Stimulated activated naive CD8-positive, alpha-beta T cell treated with anti-CD3 and anti-CD28 coated beads, Interleukin-15, Interleukin-2, amounts not matched to agents 100 ng/mL and 50 ng/mL, for 24 hours (primary cell): ENCODE measurements around the gene HS3ST5.
"Not testable (repeated sequence)": the region's sequence is repeated elsewhere in the genome, so short reads cannot be mapped to it uniquely, and the experiment has no call there.

Experiments
- H3K27ac Mint-ChIP-seq: one replicate; pipeline ENCODE4 v1.8.0; 2021; ENCODE audit warnings: mild to moderate bottlenecking, mixed read lengths
- H3K27me3 Mint-ChIP-seq: one replicate; pipeline ENCODE4 v1.8.0; 2021; ENCODE audit warnings: mixed read lengths
- H3K36me3 Mint-ChIP-seq: one replicate; pipeline ENCODE4 v1.8.0; 2021; ENCODE audit warnings: low read depth, mixed read lengths
- H3K4me1 Mint-ChIP-seq: one replicate; pipeline ENCODE4 v1.8.0; 2021; ENCODE audit warnings: low read depth, mixed read lengths
- H3K4me3 Mint-ChIP-seq: one replicate; pipeline ENCODE4 v1.8.0; 2021; ENCODE audit warnings: mild to moderate bottlenecking, mixed read lengths
- H3K9me3 Mint-ChIP-seq: one replicate; pipeline ENCODE4 v1.8.0; 2021; ENCODE audit warnings: mixed read lengths

Gene HS3ST5

DNA sequence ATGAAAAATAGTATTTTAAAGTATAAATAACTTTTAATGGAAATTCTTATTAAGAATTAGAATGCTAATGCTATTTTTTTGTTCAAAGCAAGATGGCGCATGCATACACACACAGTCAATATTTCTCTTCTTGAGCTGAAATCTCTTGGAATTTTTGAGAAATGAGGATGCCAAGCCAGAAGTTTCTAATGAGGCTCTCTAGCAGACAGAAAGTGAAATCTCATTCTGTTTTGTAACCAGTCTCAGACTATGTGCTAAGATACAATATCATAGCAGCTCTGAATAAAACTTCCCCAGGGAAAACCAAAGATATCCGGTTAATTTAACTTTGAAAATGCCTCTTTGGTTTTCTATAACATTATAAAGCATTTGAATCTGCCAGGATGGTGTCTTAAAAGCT lies 274.7 kb downstream of the HS3ST5 start:
- H3K4me3 Mint-ChIP-seq: no peak overlapping the region
- H3K36me3 Mint-ChIP-seq: no peaks in the 10 kb centered on the region
- no peaks in the 10 kb centered on the region for H3K9me3 Mint-ChIP-seq
- no peaks in the 10 kb centered on the region for H3K4me1 Mint-ChIP-seq
- H3K27ac Mint-ChIP-seq: no peak overlapping the region
- H3K27me3 Mint-ChIP-seq: peaks cover 14% of the 10 kb centered on the region

DNA sequence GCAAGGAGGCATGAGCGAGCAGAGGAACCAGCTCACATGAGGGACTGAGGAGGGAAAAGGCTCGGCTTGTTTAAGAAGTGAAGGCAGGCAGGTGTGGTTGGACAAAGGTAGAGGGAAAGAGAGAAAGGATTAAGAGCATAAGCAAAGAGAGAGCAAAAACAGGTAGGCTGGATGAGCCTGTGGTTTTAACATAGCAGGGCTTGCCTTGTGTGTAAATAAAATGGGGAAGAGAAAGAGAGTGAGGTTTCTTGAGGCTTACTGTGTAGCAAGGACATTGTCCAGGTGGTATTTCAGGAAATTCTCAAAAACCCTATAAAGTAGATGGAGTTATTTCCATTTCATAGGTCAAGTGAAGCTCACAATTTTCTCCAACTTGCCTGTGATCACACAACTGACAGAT lies 278.0 kb downstream of the HS3ST5 start:
- H3K4me1 Mint-ChIP-seq: no peaks in the 10 kb centered on the region
- no peaks in the 10 kb centered on the region for H3K36me3 Mint-ChIP-seq
- H3K27me3 Mint-ChIP-seq: peaks cover 14% of the 10 kb centered on the region
- no peaks in the 10 kb centered on the region for H3K9me3 Mint-ChIP-seq
- no peak overlapping the region for H3K4me3 Mint-ChIP-seq
- no peak overlapping the region for H3K27ac Mint-ChIP-seq

DNA sequence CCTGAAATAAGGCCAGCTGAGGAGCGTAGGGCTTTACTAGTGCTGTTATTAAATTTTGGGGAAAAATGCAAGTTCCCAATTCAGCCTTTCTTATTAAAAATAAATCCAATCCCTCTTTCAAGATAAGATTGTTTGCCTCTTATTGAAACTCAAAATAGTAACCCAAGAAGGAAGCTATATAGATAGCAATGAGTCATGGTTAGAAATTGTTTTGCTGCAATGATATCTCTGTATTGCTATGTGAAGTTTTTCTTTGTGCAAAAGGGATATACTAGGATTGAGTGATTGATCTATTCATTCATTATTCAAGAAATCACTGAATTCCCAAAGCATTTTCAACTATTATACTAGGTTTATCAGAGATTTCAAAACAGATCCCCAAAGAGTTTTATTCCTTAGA lies 278.9 kb downstream of the HS3ST5 start:
- Mint-ChIP-seq H3K9me3 (no peaks in the 10 kb centered on the region), H3K4me1 (no peaks in the 10 kb centered on the region), H3K36me3 (no peaks in the 10 kb centered on the region), H3K4me3 (no peak overlapping the region), H3K27ac (no peak overlapping the region), H3K27me3 (peaks cover 14% of the 10 kb centered on the region)

DNA sequence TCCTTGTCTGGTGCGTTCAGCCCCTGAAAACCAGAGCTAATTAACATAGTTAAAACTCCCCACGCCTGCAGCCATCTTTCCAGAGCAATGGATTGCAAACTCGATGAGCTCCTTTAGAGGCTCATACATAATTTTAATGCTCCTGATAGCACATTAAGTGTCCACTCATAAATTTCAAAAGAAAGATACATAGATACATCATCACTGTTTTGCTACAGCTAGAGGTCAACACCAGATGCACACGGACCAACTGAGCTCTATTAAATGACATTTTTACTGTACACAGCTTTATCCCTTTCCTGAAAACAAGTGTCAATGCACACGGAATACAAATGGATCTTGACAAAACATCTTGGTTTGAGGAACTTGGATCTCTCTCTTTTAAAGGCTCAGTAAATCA lies 280.6 kb downstream of the HS3ST5 start:
- no peaks in the 10 kb centered on the region for H3K36me3 Mint-ChIP-seq
- H3K4me3 Mint-ChIP-seq: no peak overlapping the region
- H3K27ac Mint-ChIP-seq: no peak overlapping the region
- peaks cover 16% of the 10 kb centered on the region for H3K27me3 Mint-ChIP-seq
- no peaks in the 10 kb centered on the region for H3K9me3 Mint-ChIP-seq
- H3K4me1 Mint-ChIP-seq: no peaks in the 10 kb centered on the region

DNA sequence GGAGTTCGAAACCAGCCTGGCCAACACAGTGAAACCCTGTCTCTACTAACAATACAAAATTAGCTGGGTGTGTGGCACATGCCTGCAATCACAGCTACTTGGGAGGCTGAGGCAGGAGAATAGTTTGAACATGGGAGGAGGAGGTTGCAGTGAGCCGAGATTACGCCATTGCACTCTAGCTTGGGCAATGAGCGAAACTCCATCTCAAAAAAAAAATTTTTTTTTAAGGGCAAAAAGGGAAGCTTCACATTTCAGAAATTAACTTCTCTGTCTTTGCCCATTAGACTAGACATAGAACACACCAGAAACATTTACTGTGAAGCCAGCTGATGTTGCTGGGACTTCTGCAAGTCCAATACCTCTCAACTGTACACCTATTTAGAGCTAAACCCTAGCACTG lies 281.1 kb downstream of the HS3ST5 start:
- H3K27me3 Mint-ChIP-seq: peaks cover 16% of the 10 kb centered on the region
- H3K4me1 Mint-ChIP-seq: no peaks in the 10 kb centered on the region
- no peak overlapping the region for H3K4me3 Mint-ChIP-seq
- no peaks in the 10 kb centered on the region for H3K9me3 Mint-ChIP-seq
- no peaks in the 10 kb centered on the region for H3K36me3 Mint-ChIP-seq
- no peak overlapping the region for H3K27ac Mint-ChIP-seq

DNA sequence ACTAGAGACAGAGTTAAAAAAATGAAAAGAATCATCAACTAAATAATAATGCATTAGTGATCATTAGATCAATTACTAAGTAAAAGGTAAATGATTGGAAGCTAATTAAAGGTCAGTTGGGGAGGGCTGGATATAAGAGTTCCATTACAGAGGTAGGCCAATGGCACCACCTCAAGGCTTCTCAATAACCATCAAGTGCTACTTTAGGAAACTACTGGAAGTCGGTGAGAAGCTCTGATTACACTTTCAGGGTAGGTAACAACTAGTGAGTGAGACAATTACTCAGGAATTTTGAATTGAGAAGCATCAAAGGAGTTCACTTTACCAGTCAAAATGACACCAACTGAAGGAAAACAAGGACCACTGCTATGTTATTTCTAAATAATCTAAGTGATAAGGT lies 281.7 kb downstream of the HS3ST5 start:
- no peak overlapping the region for H3K4me3 Mint-ChIP-seq
- peaks cover 15% of the 10 kb centered on the region for H3K27me3 Mint-ChIP-seq
- H3K27ac Mint-ChIP-seq: no peak overlapping the region
- no peaks in the 10 kb centered on the region for H3K36me3 Mint-ChIP-seq
- no peaks in the 10 kb centered on the region for H3K4me1 Mint-ChIP-seq
- no peaks in the 10 kb centered on the region for H3K9me3 Mint-ChIP-seq

DNA sequence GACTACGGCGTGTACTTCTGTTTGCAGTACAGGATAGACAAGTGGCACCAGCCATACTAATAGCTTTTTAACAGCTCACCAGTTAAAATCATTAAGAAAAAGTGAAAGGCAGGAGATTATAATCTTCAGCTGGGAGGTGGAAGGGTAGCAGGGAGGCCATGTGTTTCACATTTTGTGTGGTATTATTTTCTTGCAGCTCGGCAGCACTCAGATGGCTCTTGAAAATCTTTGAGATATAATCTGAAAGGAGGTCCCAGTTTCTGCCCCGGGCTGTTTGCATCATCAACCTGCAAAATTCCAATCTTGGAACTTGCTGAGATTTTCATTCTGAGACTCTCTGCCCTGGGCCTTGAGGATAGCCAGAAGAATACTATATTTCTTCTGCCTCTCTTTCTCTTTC lies 284.4 kb downstream of the HS3ST5 start:
- peaks cover 3% of the 10 kb centered on the region for H3K27me3 Mint-ChIP-seq
- H3K36me3 Mint-ChIP-seq: no peaks in the 10 kb centered on the region
- no peak overlapping the region for H3K4me3 Mint-ChIP-seq
- H3K9me3 Mint-ChIP-seq: no peaks in the 10 kb centered on the region
- H3K27ac Mint-ChIP-seq: no peak overlapping the region
- no peaks in the 10 kb centered on the region for H3K4me1 Mint-ChIP-seq

DNA sequence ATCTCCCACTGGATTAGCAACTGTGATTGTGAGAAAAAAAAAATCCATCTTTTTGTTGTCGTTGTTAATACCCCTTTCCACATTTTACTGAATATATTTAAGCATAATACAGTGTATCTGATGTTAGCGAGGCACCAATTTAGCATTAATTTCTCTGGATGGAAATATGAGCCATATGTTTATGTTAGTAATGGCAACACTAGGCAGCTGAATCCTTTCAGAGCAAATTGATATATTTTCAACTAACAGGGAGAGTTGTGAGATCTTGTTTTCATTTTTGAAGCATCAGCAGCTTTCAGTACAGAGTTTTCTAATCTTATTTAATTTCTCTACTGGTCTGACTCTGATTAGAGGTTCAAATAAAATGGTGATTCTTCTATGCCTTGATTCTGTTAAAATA lies 287.1 kb downstream of the HS3ST5 start:
- H3K4me1 Mint-ChIP-seq: no peaks in the 10 kb centered on the region
- H3K9me3 Mint-ChIP-seq: no peaks in the 10 kb centered on the region
- no peak overlapping the region for H3K27ac Mint-ChIP-seq
- H3K27me3 Mint-ChIP-seq: peaks cover 3% of the 10 kb centered on the region
- no peaks in the 10 kb centered on the region for H3K36me3 Mint-ChIP-seq
- H3K4me3 Mint-ChIP-seq: no peak overlapping the region

DNA sequence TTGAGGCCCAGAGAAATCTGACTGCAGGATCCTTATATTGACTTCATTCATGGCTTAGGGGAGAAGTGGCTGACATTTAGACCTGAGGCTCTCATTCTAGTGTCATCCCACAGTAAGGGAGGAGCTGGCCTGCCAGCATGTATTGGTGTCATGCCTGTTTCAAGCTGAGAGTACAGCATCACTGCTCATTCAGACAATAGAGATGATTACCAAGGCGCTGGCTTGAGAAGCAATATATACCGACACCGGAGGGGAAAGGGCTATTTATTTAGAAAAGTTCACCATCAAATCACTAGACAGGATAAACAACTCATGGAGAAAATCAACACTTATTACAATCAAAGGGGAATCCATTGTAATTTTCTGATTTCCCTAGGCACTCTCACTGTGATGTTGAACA lies 287.5 kb downstream of the HS3ST5 start:
- no peaks in the 10 kb centered on the region for H3K36me3 Mint-ChIP-seq
- no peak overlapping the region for H3K27ac Mint-ChIP-seq
- H3K27me3 Mint-ChIP-seq: peaks cover 3% of the 10 kb centered on the region
- H3K9me3 Mint-ChIP-seq: no peaks in the 10 kb centered on the region
- no peak overlapping the region for H3K4me3 Mint-ChIP-seq
- H3K4me1 Mint-ChIP-seq: no peaks in the 10 kb centered on the region

DNA sequence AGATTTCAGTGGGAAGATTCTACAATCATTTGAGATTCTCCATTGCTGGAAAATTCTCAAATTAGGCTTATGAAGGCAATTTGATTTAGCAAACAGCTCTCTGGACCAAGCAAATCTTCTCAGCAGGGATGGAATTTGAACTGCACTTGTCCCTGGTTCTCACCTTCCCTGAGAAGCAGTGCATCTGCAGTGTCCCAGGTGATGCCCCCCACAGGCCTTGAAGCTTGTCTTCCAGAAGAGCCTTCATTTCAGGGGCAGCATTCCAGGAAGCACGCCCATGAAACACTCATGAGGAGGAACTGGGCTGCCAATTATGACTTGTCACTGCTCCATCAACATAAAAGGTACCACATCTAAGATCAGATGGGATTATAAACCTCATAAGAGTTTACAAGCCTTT lies 289.0 kb downstream of the HS3ST5 start:
- no peak overlapping the region for H3K4me3 Mint-ChIP-seq
- no peak overlapping the region for H3K27ac Mint-ChIP-seq
- H3K4me1 Mint-ChIP-seq: no peaks in the 10 kb centered on the region
- no peaks in the 10 kb centered on the region for H3K9me3 Mint-ChIP-seq
- no peaks in the 10 kb centered on the region for H3K36me3 Mint-ChIP-seq
- H3K27me3 Mint-ChIP-seq: peaks cover 3% of the 10 kb centered on the region

DNA sequence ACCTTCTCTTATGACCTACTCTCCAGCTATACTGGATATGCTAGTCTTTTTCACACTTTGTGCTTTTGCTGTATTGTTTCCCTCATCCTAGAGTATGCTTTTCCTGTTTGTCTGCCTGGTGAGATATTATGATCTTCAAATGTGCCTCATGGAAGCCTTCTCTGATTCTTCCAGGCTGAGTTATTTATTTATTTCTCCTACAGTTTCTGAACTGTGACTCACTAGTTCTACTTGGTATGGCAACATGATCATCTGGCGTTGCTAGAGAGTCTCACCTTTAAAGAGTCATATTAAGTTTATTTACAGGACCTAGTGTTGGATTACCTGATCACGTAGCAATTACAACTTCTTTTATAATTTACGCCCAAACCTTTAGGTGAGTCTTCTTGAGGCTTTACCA lies 290.7 kb downstream of the HS3ST5 start:
- Mint-ChIP-seq H3K27me3 (no peaks in the 10 kb centered on the region), H3K9me3 (no peaks in the 10 kb centered on the region), H3K4me3 (no peak overlapping the region), H3K36me3 (no peaks in the 10 kb centered on the region), H3K27ac (no peak overlapping the region), H3K4me1 (no peaks in the 10 kb centered on the region)

DNA sequence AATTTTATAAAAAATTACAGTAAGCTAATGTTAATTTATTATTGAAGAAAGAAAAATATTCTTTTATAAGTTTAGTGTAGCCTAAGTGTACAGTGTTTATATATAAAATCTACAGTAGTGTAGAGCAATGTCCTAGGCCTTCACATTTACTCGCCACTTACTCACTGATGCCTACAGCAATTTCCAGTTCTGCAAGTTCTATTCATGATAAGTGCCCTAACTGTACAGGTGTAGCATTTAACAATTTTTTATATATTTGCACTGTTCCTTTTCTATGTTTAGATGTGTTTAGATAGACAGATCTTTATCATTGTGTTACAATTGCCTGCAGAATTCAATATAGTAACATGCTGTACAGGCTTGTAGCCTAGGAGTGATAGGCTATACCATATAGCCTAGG lies 291.8 kb downstream of the HS3ST5 start:
- Mint-ChIP-seq H3K4me1 (no peaks in the 10 kb centered on the region), H3K36me3 (no peaks in the 10 kb centered on the region), H3K4me3 (no peak overlapping the region), H3K27ac (no peak overlapping the region), H3K9me3 (no peaks in the 10 kb centered on the region), H3K27me3 (no peaks in the 10 kb centered on the region)

DNA sequence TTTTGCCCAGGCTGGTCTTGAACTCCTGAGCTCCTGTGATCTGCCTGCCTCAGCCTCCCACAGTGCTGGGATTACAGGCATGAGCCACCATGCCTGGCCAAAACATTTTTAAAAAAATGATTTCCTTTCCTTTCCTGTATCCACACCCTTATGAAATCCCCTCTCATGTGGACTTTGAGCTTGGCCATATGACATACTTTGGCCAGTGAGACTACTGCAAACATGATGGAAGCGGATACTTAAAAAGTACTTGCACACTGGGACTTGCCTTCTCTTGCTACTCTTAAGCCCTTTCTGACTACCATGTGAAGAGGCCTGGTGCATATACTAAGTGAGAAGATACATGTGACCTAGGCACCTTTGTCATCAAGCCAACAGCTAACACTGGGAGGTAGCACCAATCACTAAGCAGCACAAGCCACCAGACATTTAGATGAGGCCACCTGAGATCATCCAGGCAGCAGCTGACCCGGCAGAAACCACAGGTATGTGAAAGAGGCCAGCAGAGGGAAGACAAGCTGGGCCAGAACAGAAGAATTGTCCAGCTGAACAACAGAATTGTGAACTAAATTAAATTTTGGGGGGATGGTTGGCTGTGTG lies 293.4 kb downstream of the HS3ST5 start:
- H3K4me3 Mint-ChIP-seq: no peak overlapping the region

DNA sequence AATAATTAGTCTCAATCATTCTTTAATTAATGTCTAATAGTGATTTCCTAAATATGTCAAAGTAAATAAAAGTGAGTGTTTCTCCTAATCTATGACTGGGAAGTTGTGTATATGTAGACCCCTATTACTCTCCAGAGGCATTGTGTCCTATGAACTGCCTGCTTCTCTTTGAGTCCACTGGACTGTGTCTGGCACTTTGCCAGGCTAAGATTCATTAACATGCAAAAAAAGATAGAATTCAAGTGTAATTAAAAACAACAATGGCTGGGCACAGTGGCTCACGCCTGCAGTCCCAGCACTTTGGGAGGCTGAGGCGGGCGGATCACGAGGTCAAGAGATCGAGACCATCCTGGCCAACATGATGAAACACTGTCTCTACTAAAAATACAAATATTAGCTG lies 298.3 kb downstream of the HS3ST5 start:
- not testable (repeated sequence) for H3K27ac Mint-ChIP-seq, H3K4me1 Mint-ChIP-seq, H3K9me3 Mint-ChIP-seq, H3K36me3 Mint-ChIP-seq, H3K27me3 Mint-ChIP-seq, H3K4me3 Mint-ChIP-seq

More for the DNA sequence above, 293.4 kb downstream of the HS3ST5 start:
- Mint-ChIP-seq H3K9me3 (no peaks in the 10 kb centered on the region), H3K4me1 (no peaks in the 10 kb centered on the region), H3K36me3 (no peaks in the 10 kb centered on the region), H3K27ac (no peak overlapping the region), H3K27me3 (no peaks in the 10 kb centered on the region)

DNA sequence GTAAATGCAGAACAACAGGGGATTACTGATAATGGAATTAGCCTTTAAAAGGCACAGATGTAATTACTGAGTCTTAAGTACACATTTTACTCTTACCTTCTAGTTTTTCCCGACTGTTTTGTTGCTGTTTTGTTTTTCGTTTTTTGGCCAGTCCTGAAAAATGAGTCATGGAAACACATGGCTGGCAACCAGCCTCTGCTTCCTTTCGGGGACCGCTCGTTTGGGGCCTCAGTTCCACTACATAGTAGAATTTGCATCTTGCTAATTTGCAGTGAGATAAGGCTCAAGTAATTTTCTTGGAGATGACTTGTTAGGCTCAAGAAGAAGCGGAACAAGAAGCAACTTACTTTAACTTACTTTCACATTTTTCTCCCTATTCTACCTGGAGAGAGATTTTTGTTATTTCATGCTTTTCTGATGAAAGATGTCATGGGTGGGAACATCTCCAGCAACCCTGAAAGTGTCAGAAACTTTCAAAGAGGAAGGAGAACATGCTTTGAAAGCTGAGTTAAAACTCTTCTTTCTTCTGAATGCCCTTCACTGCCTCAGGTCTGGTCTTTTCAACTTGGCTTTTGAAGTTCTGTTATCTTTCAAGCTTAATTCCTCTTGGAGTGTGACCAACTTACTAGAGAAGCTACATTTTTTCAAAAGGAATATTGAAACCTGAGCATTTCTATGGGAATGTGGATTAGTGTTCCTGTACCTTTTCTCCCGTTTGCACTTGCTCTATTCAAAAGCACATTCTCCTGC lies 300.4 kb downstream of the HS3ST5 start:
- no peaks in the 10 kb centered on the region for H3K36me3 Mint-ChIP-seq
- no peaks in the 10 kb centered on the region for H3K4me1 Mint-ChIP-seq
- no peaks in the 10 kb centered on the region for H3K9me3 Mint-ChIP-seq
- H3K4me3 Mint-ChIP-seq: no peak overlapping the region
- peaks cover 3% of the 10 kb centered on the region for H3K27me3 Mint-ChIP-seq
- no peak overlapping the region for H3K27ac Mint-ChIP-seq

DNA sequence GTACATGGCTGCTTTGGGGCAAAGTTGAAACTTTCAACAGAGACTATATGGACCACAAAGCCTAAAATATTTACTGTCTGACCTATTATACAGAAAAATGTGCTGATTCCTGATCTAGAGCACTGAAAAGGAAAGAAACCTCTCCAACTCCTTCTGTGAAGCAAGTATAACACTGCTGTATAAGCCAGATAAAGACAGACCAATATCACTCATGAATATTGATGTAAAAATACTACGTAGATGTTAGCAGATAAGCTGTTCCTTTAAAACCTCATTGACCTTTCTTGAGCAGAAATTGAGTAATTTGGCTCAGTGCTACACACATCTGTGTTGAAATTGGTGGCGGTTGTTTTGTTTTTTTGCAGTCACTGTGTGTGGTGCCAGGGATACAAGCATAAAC lies 302.0 kb downstream of the HS3ST5 start:
- no peaks in the 10 kb centered on the region for H3K9me3 Mint-ChIP-seq
- no peaks in the 10 kb centered on the region for H3K36me3 Mint-ChIP-seq
- H3K4me1 Mint-ChIP-seq: no peaks in the 10 kb centered on the region
- H3K27me3 Mint-ChIP-seq: peaks cover 3% of the 10 kb centered on the region
- H3K4me3 Mint-ChIP-seq: no peak overlapping the region
- no peak overlapping the region for H3K27ac Mint-ChIP-seq
